Measurements from ENCODE around the gene TEX47. TPM values are rescaled to one million over a fixed set of nuclear protein-coding genes. Genes with fewer than 3 reads are reported as not detected.

TEX47 gene
- total RNA-seq, 1 donor, result not detected

- Histone ChIP-seq H2AFZ (ENCODE audit: low read length) (no peak overlapping the region), H3K36me3 (ENCODE audit: insufficient read depth, low read length) (no peaks in the 10 kb centered on the region), H3K9me3 (ENCODE audit: low read depth, low read length) (peaks cover 2% of the 10 kb centered on the region), H3K27me3 (ENCODE audit: insufficient read depth, low read length) (no peaks in the 10 kb centered on the region), H3K4me2 (ENCODE audit: insufficient read depth, low read length) (no peak overlapping the region), H3K4me1 (ENCODE audit: insufficient read depth, low read length) (no peaks in the 10 kb centered on the region), H3K4me3 (ENCODE audit: insufficient read depth, low read length) (no peak overlapping the region), H3K79me2 (ENCODE audit: insufficient read depth, low read length) (no peaks in the 10 kb centered on the region), H3K27ac (ENCODE audit: low read depth, low read length) (no peak overlapping the region), H4K20me1 (ENCODE audit: insufficient read depth, low read length) (no peaks in the 10 kb centered on the region)
- no peak for DNase-seq (ENCODE audit: insufficient read length, low spot score, missing footprints)
- TF ChIP-seq, protein P1, sequence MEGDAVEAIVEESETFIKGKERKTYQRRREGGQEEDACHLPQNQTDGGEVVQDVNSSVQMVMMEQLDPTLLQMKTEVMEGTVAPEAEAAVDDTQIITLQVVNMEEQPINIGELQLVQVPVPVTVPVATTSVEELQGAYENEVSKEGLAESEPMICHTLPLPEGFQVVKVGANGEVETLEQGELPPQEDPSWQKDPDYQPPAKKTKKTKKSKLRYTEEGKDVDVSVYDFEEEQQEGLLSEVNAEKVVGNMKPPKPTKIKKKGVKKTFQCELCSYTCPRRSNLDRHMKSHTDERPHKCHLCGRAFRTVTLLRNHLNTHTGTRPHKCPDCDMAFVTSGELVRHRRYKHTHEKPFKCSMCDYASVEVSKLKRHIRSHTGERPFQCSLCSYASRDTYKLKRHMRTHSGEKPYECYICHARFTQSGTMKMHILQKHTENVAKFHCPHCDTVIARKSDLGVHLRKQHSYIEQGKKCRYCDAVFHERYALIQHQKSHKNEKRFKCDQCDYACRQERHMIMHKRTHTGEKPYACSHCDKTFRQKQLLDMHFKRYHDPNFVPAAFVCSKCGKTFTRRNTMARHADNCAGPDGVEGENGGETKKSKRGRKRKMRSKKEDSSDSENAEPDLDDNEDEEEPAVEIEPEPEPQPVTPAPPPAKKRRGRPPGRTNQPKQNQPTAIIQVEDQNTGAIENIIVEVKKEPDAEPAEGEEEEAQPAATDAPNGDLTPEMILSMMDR (IDR thresholded peaks at IDR 0.05; ENCODE audit: extremely low read depth, low read depth, low read length), result no peak
Observed at GRCh38 chr7:88826222-88826621, 30.7 kb upstream of the TEX47 start.

GRCh38 chr7:88818552-88818951 lies 23.0 kb upstream of the TEX47 start:
- Histone ChIP-seq H3K4me2 (ENCODE audit: insufficient read depth, low read length) (no peak overlapping the region), H4K20me1 (ENCODE audit: insufficient read depth, low read length) (no peaks in the 10 kb centered on the region), H3K4me3 (ENCODE audit: insufficient read depth, low read length) (no peak overlapping the region), H3K36me3 (ENCODE audit: insufficient read depth, low read length) (no peaks in the 10 kb centered on the region), H2AFZ (ENCODE audit: low read length) (no peak overlapping the region), H3K27me3 (ENCODE audit: insufficient read depth, low read length) (no peaks in the 10 kb centered on the region), H3K9me3 (ENCODE audit: low read depth, low read length) (no peaks in the 10 kb centered on the region), H3K4me1 (ENCODE audit: insufficient read depth, low read length) (no peaks in the 10 kb centered on the region), H3K27ac (ENCODE audit: low read depth, low read length) (no peak overlapping the region), H3K79me2 (ENCODE audit: insufficient read depth, low read length) (no peaks in the 10 kb centered on the region)
- no peak for DNase-seq (ENCODE audit: insufficient read length, low spot score, missing footprints)
- TF ChIP-seq, protein P1 (IDR thresholded peaks at IDR 0.05; ENCODE audit: extremely low read depth, low read depth, low read length), result no peak

GRCh38 chr7:88806280-88807037 lies 10.9 kb upstream of the TEX47 start:
- H3K4me2 ChIP-seq (ENCODE audit: insufficient read depth, low read length), result no peak overlapping the region
- no peaks in the 10 kb centered on the region for H3K27me3 ChIP-seq (ENCODE audit: insufficient read depth, low read length)
- H3K4me3 ChIP-seq (ENCODE audit: insufficient read depth, low read length), result no peak overlapping the region
- TF ChIP-seq, protein P1 (IDR thresholded peaks at IDR 0.05; ENCODE audit: extremely low read depth, low read depth, low read length), result no peak
- H4K20me1 ChIP-seq (ENCODE audit: insufficient read depth, low read length), result no peaks in the 10 kb centered on the region
- H3K36me3 ChIP-seq (ENCODE audit: insufficient read depth, low read length), result no peaks in the 10 kb centered on the region
- H3K27ac ChIP-seq (ENCODE audit: low read depth, low read length), result no peak overlapping the region
- no peaks in the 10 kb centered on the region for H3K9me3 ChIP-seq (ENCODE audit: low read depth, low read length)
- no peaks in the 10 kb centered on the region for H3K4me1 ChIP-seq (ENCODE audit: insufficient read depth, low read length)
- no peak for DNase-seq (ENCODE audit: insufficient read length, low spot score, missing footprints)
- H3K79me2 ChIP-seq (ENCODE audit: insufficient read depth, low read length), result no peaks in the 10 kb centered on the region
- H2AFZ ChIP-seq (ENCODE audit: low read length), result no peak overlapping the region

DNA sequence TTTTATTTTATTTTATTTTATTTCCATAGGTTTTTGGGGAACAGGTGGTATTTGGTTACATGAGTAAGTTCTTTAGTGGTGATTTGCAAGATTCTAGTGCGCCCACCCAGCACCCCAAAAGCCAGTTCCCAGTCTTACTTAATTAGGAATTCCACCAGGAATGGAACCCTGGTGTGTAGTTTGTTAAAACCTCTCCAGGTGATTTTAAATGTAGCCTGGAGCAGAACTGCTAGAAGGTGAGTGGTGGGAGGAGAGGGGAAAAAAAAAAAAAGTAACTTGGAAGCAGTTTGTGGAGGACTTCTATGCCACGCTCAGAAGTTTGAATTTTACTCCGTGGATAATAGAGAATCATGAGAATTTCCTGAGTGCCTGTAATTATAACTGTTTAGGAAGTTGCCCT lies 5.5 kb upstream of the TEX47 start:
- Histone ChIP-seq H3K36me3 (ENCODE audit: insufficient read depth, low read length) (no peaks in the 10 kb centered on the region), H3K9me3 (ENCODE audit: low read depth, low read length) (no peaks in the 10 kb centered on the region), H3K4me3 (ENCODE audit: insufficient read depth, low read length) (no peak overlapping the region), H3K4me2 (ENCODE audit: insufficient read depth, low read length) (no peak overlapping the region), H2AFZ (ENCODE audit: low read length) (no peak overlapping the region), H3K79me2 (ENCODE audit: insufficient read depth, low read length) (no peaks in the 10 kb centered on the region), H3K27me3 (ENCODE audit: insufficient read depth, low read length) (no peaks in the 10 kb centered on the region), H4K20me1 (ENCODE audit: insufficient read depth, low read length) (no peaks in the 10 kb centered on the region), H3K27ac (ENCODE audit: low read depth, low read length) (no peak overlapping the region), H3K4me1 (ENCODE audit: insufficient read depth, low read length) (no peaks in the 10 kb centered on the region)
- TF ChIP-seq, protein P1 (IDR thresholded peaks at IDR 0.05; ENCODE audit: extremely low read depth, low read depth, low read length), result no peak
- DNase-seq (ENCODE audit: insufficient read length, low spot score, missing footprints), result no peak

Data from osteoblast (primary cell).